HepG2 (cell line): ENCODE measurements around the gene GPR39. TPM values are rescaled to one million over a fixed set of nuclear protein-coding genes. Genes with fewer than 3 reads are reported as not detected.

Experiments used
- ETV5 ChIP-seq: IDR thresholded peaks from 2 replicates; pipeline ENCODE4 v1.6.1; 2018; ENCODE audit warnings: missing biosample characterization, missing genetic modification reagents, inconsistent platforms, borderline replicate concordance
- GZF1 ChIP-seq: sonication (generic); formaldehyde crosslinking; IDR thresholded peaks from 2 replicates; pipeline ENCODE4 v1.5.1; 2020; ENCODE audit warnings: mild to moderate bottlenecking, missing genetic modification reagents
- HIVEP1 ChIP-seq: sonication (generic); formaldehyde crosslinking; IDR thresholded peaks from 2 replicates; pipeline ENCODE4 v1.4.0; 2020; ENCODE audit warnings: mild to moderate bottlenecking, missing genetic modification reagents
- HNF4A ChIP-seq: sonication (generic); formaldehyde crosslinking; IDR thresholded peaks from 2 replicates; pipeline ENCODE4 v1.4.0; 2020; ENCODE audit warnings: missing genetic modification reagents
- HOXA3 ChIP-seq: sonication (generic); formaldehyde crosslinking; IDR thresholded peaks from 2 replicates; pipeline ENCODE4 v1.5.0; 2020; ENCODE audit warnings: missing genetic modification reagents
- KDM4B ChIP-seq: sonication (generic); formaldehyde crosslinking; IDR thresholded peaks from 2 replicates; pipeline ENCODE4 v1.4.0; 2020; ENCODE audit warnings: missing genetic modification reagents
- MIXL1 ChIP-seq: IDR thresholded peaks from 2 replicates; pipeline ENCODE4 v1.6.1; 2016
- ONECUT2 ChIP-seq: sonication (generic); formaldehyde crosslinking; IDR thresholded peaks from 2 replicates; pipeline ENCODE4 v1.4.0; 2020; ENCODE audit warnings: missing genetic modification reagents
- SAP130 ChIP-seq: IDR thresholded peaks from 2 replicates; pipeline ENCODE4 v1.6.1; 2016; ENCODE audit warnings: low read depth
- SIN3B ChIP-seq: fragments of 150-350 bp; IDR thresholded peaks from 2 replicates; pipeline ENCODE4 v1.6.1; 2014; ENCODE audit warnings: low read length
- SRSF9 ChIP-seq: fragments of 200-400 bp; formaldehyde crosslinking; IDR thresholded peaks from 2 replicates; pipeline ENCODE4 v1.6.1; 2018; ENCODE audit warnings: borderline replicate concordance, mild to moderate bottlenecking, low read depth, low read length; ENCODE audit not compliant: insufficient read depth, poor library complexity, severe bottlenecking
- TARDBP ChIP-seq: sonication (generic); formaldehyde crosslinking; IDR thresholded peaks from 2 replicates; pipeline ENCODE4 v1.8.0; 2022; ENCODE audit warnings: mild to moderate bottlenecking, missing genetic modification reagents
- XBP1 ChIP-seq: sonication (generic); formaldehyde crosslinking; IDR thresholded peaks from 2 replicates; pipeline ENCODE4 v1.5.0; 2020; ENCODE audit warnings: missing genetic modification reagents
- ZEB1 ChIP-seq: IDR thresholded peaks from 2 replicates; pipeline ENCODE4 v1.6.1; 2012; ENCODE audit warnings: mild to moderate bottlenecking, low read depth, inconsistent platforms; ENCODE audit not compliant: insufficient replicate concordance
- ZNF232 ChIP-seq: sonication (generic); formaldehyde crosslinking; IDR thresholded peaks from 2 replicates; pipeline ENCODE4 v1.4.0; 2020; ENCODE audit warnings: missing genetic modification reagents, borderline replicate concordance
- ZNF251 ChIP-seq: sonication (generic); formaldehyde crosslinking; IDR thresholded peaks from 2 replicates; pipeline ENCODE4 v1.9.0; 2021; ENCODE audit warnings: mild to moderate bottlenecking, missing genetic modification reagents
- ZNF350 ChIP-seq: sonication (generic); formaldehyde crosslinking; IDR thresholded peaks from 2 replicates; pipeline ENCODE4 v1.4.0; 2020; ENCODE audit warnings: mild to moderate bottlenecking, low read depth, missing genetic modification reagents, borderline replicate concordance
- ZNF383 ChIP-seq: sonication (generic); formaldehyde crosslinking; IDR thresholded peaks from 2 replicates; pipeline ENCODE4 v1.4.0; 2020; ENCODE audit warnings: missing genetic modification reagents, mild to moderate bottlenecking, borderline replicate concordance
- polyA plus RNA-seq, 8 experiments: library from polyadenylated mRNA; depleted of rRNA in 3 of 8; stranded (reverse) in 7 of 8; unstranded in 1 of 8; fragments of >200 nt; fragmentation: Illumina TruSeq in 4 of 8; extraction: Trizol in 4 of 8; gene quantifications; 2 replicates each; pipeline versions ENCODE4 v1.2.1 to v1.2.3, GENCODE V29; 2011 to 2016; ENCODE audit warnings: low read depth in 4 of 8, missing spikeins in 1 of 8, mixed read lengths in 1 of 8; ENCODE audit not compliant: insufficient read depth in 1 of 8
- total RNA-seq, 5 experiments: library from RNA; depleted of rRNA; stranded (reverse); fragments of >200 nt; fragmentation: Illumina TruSeq; extraction: Trizol; gene quantifications; 2 replicates each; pipeline ENCODE4 v1.2.3, GENCODE V29; 2016; ENCODE audit warnings: low read depth in 1 of 5
- TF ChIP-seq, protein P1 (sequence below), 2 experiments: sonication (generic) in 1 of 2; formaldehyde crosslinking in 1 of 2; IDR thresholded peaks; 2 replicates each; pipeline versions ENCODE4 v1.5.1 to v1.6.1; 2011 to 2020; ENCODE audit warnings: borderline replicate concordance in 1 of 2, low read depth in 1 of 2, low read length in 1 of 2, mild to moderate bottlenecking in 1 of 2, missing genetic modification reagents in 1 of 2, moderate library complexity in 1 of 2
- TF ChIP-seq, protein P2 (sequence below): sonication (generic); formaldehyde crosslinking; IDR thresholded peaks from 2 replicates; pipeline ENCODE4 v1.4.0; 2020; ENCODE audit warnings: missing genetic modification reagents, borderline replicate concordance
- TF ChIP-seq, protein P3 (sequence below): sonication (generic); formaldehyde crosslinking; IDR thresholded peaks from 2 replicates; pipeline ENCODE4 v1.5.1; 2020; ENCODE audit warnings: missing genetic modification reagents, mild to moderate bottlenecking, borderline replicate concordance

GPR39 gene
- total and polyA plus RNA-seq, 2 of the 13 experiments (the other 11 are each of a cell fraction or from before 2014, with no cell fraction given), result 0.16 to 0.62 TPM

DNA sequence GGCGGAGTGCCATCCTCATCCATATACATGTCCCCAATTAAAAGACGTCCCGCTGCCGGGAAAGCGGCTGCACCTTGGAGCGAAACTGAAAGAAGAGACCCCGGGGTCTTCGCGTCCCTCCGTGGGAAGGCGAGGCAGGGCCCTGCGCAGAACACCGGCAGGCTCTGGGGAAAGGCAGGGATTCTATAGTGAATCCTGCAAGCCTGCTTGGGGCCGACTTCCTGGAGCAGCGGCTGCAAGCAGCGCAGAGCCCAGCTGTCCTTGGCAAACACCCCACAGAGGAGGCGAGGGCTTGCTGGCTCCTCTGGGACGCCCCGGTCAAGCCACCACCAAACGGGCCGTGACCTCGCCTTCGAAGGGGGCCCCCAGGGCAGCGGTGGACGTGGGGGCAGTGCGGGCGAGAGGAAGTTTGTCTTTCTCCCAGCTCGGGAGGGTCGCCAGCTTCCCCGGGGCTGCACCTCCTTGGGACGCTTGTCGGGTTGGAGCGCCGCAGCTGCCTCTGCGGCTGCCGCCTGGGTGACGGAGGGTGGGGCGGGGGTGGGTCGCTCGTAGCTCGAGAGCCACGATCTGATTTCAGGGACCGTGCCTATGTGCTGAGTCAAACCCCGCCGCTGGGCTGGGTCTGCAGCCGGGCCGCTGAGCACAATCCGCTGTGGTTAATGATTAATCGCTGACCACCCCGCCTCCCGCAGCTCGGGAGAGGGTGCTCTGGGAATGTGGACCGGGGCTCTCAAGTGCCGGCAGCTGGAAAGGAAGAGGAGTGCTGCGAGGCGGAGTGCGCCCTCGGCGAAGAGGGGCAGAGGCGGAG, 486 bp upstream of the GPR39 start (continued):
- TF ChIP-seq HIVEP1, result no peak; the same call in 1 of the 2 replicates
- no peak for TF ChIP-seq ZNF251 (CRISPR knock-in tag)
- no peak for TF ChIP-seq SIN3B
- TF ChIP-seq ZNF350 (CRISPR knock-in tag), result peak; percentile 71
- no peak for TF ChIP-seq ZNF232 (CRISPR knock-in tag)
- no peak for TF ChIP-seq KDM4B (CRISPR knock-in tag)
- TF ChIP-seq, protein P1, sequence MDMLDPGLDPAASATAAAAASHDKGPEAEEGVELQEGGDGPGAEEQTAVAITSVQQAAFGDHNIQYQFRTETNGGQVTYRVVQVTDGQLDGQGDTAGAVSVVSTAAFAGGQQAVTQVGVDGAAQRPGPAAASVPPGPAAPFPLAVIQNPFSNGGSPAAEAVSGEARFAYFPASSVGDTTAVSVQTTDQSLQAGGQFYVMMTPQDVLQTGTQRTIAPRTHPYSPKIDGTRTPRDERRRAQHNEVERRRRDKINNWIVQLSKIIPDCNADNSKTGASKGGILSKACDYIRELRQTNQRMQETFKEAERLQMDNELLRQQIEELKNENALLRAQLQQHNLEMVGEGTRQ (IDR thresholded peaks at IDR 0.05; ENCODE audit: low read depth, low read length), result no peak
- TF ChIP-seq, protein P1 (CRISPR knock-in tag; IDR thresholded peaks at IDR 0.05; ENCODE audit: borderline replicate concordance), result no peak
- TF ChIP-seq, protein P2, sequence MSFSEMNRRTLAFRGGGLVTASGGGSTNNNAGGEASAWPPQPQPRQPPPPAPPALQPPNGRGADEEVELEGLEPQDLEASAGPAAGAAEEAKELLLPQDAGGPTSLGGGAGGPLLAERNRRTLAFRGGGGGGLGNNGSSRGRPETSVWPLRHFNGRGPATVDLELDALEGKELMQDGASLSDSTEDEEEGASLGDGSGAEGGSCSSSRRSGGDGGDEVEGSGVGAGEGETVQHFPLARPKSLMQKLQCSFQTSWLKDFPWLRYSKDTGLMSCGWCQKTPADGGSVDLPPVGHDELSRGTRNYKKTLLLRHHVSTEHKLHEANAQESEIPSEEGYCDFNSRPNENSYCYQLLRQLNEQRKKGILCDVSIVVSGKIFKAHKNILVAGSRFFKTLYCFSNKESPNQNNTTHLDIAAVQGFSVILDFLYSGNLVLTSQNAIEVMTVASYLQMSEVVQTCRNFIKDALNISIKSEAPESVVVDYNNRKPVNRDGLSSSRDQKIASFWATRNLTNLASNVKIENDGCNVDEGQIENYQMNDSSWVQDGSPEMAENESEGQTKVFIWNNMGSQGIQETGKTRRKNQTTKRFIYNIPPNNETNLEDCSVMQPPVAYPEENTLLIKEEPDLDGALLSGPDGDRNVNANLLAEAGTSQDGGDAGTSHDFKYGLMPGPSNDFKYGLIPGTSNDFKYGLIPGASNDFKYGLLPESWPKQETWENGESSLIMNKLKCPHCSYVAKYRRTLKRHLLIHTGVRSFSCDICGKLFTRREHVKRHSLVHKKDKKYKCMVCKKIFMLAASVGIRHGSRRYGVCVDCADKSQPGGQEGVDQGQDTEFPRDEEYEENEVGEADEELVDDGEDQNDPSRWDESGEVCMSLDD (CRISPR knock-in tag), result no peak
- peak; percentile 34; the same call in 1 of the 2 replicates for TF ChIP-seq HOXA3 (CRISPR knock-in tag)
- peak; percentile 77 for TF ChIP-seq SAP130 (CRISPR knock-in tag)
- TF ChIP-seq GZF1 (CRISPR knock-in tag), result no peak
- no peak for TF ChIP-seq TARDBP (CRISPR knock-in tag)
- no peak for TF ChIP-seq XBP1 (CRISPR knock-in tag)
- TF ChIP-seq MIXL1 (CRISPR knock-in tag), result 0 out of 2 replicates have a peak, but pooled peaks have one; percentile 49
- TF ChIP-seq SRSF9, result no peak
- TF ChIP-seq ZEB1, result no peak
- TF ChIP-seq ZNF383 (CRISPR knock-in tag), result peak; percentile 86; the same call in 1 of the 2 replicates
- peak; percentile 48 for TF ChIP-seq HNF4A
- no peak for TF ChIP-seq ONECUT2 (CRISPR knock-in tag)
- TF ChIP-seq, protein P3, sequence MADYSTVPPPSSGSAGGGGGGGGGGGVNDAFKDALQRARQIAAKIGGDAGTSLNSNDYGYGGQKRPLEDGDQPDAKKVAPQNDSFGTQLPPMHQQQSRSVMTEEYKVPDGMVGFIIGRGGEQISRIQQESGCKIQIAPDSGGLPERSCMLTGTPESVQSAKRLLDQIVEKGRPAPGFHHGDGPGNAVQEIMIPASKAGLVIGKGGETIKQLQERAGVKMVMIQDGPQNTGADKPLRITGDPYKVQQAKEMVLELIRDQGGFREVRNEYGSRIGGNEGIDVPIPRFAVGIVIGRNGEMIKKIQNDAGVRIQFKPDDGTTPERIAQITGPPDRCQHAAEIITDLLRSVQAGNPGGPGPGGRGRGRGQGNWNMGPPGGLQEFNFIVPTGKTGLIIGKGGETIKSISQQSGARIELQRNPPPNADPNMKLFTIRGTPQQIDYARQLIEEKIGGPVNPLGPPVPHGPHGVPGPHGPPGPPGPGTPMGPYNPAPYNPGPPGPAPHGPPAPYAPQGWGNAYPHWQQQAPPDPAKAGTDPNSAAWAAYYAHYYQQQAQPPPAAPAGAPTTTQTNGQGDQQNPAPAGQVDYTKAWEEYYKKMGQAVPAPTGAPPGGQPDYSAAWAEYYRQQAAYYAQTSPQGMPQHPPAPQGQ (CRISPR knock-in tag), result no peak
- no peak for TF ChIP-seq ETV5 (CRISPR knock-in tag)
